ENCODE results near the gene TASOR2. TPM values are rescaled to one million over a fixed set of nuclear protein-coding genes. Genes with fewer than 3 reads are reported as not detected.

Gene TASOR2
- total RNA-seq, 1 donor from 2014 or later: 63.7 TPM

DNA sequence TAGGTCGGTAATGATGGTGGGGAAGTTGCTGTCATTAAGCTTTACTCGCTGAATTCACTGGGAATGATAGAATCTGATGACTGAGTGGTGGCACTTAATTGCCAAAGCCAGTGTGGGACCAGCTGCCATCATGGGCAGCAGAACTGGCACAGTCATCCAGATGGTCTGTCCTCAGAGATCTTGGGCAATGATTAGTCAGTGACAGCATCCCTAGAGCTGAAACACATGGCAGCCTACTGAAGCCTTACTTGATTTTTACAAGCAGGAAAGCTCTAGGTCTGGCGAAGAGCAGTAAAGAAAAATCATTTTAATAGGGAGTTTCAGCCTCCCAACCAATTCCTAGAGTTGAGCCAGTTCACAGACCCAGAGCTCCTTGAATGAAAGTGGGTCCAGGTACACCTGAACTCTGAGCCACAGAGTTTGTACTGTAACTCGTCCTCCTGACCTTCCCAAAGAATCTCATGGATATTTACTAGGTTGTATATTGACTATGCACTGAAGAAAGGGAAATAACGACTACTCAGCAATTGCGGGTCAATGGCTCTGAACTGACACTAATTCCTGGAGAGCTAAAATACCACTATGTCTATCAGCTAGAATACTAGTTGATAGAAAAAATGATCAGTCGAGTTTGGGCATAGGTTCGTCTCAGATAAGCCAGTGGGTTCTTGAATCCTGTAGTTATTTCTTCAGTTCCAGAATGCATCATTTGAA, 13.8 kb upstream of the TASOR2 start:
- Histone ChIP-seq H3K4me1 (peaks cover 5% of the 10 kb centered on the region), H3K36me3 (no peaks in the 10 kb centered on the region), H3K9me3 (no peaks in the 10 kb centered on the region), H3K27ac (no peak overlapping the region), H3K4me3 (no peak overlapping the region), H3K27me3 (no peaks in the 10 kb centered on the region)
- TF ChIP-seq, protein P1, sequence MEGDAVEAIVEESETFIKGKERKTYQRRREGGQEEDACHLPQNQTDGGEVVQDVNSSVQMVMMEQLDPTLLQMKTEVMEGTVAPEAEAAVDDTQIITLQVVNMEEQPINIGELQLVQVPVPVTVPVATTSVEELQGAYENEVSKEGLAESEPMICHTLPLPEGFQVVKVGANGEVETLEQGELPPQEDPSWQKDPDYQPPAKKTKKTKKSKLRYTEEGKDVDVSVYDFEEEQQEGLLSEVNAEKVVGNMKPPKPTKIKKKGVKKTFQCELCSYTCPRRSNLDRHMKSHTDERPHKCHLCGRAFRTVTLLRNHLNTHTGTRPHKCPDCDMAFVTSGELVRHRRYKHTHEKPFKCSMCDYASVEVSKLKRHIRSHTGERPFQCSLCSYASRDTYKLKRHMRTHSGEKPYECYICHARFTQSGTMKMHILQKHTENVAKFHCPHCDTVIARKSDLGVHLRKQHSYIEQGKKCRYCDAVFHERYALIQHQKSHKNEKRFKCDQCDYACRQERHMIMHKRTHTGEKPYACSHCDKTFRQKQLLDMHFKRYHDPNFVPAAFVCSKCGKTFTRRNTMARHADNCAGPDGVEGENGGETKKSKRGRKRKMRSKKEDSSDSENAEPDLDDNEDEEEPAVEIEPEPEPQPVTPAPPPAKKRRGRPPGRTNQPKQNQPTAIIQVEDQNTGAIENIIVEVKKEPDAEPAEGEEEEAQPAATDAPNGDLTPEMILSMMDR (IDR thresholded peaks at IDR 0.05): no peak
- ATAC-seq: no peak
- intact Hi-C loops (cut with DNase I): no loop called here
- no peak for DNase-seq

DNA sequence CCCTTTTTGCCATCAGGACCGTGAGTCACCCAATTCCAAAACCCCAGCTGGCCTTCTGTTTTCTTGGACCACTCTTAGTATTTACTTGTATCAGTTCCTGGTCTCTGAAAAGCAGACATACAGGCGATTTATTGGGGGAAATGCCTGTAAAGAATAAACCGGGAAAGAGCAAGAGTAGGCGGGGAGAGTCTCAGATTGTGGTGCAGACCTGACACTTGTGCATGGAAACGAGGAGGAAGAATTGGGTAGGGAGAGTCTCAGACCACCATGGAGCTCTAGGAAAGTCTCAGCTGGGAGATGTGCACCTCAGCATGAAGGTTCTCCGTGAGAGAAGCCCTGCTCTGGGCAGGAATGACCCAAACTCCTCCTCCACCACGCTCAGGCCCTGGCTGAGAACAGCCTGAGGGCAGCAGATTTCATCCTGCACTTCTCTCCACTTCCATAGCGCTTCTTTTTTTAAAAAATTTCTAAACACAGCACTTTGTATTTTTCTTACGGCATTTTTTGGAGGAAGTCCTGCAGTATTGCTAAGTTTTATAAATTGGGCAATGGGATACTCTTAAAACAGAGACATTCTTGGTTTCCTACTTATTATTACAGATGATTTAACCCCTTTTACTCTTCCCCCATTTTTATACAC, 6.1 kb upstream of the TASOR2 start:
- H3K27ac ChIP-seq: no peak overlapping the region
- DNase-seq: no peak
- no peak overlapping the region for H3K4me3 ChIP-seq
- intact Hi-C loops (cut with DNase I): no loop called here
- H3K27me3 ChIP-seq: peaks cover 9% of the 10 kb centered on the region
- H3K36me3 ChIP-seq: no peaks in the 10 kb centered on the region
- TF ChIP-seq, protein P1 (IDR thresholded peaks at IDR 0.05): no peak
- ATAC-seq: no peak
- H3K9me3 ChIP-seq: no peaks in the 10 kb centered on the region
- H3K4me1 ChIP-seq: no peaks in the 10 kb centered on the region

DNA sequence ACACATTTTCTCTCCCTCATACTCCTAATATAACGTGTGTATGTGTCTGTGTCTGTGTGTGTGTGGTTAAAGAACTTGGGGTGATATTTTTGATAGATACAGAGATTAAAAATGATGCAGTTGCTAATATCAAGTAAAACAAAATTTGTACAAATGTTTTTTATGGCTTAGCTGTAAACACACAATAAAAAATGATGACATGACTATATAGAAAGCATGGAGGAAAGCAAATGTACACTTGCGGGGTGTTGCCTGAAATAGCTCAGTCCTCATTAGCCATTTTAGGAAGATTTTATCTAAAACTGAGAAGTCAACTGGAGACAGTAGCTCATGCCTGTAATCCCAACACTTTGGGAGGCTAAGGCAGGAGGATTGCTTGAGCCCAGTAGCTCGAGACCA, 5.6 kb upstream of the TASOR2 start:
- Histone ChIP-seq H3K9me3 (no peaks in the 10 kb centered on the region), H3K4me1 (peaks cover 2% of the 10 kb centered on the region), H3K27me3 (peaks cover 9% of the 10 kb centered on the region), H3K27ac (no peak overlapping the region), H3K4me3 (no peak overlapping the region), H3K36me3 (no peaks in the 10 kb centered on the region)
- DNase-seq (no peak), ATAC-seq (no peak)
- intact Hi-C loops (cut with DNase I): no loop called here
- TF ChIP-seq, protein P1 (IDR thresholded peaks at IDR 0.05): no peak

DNA sequence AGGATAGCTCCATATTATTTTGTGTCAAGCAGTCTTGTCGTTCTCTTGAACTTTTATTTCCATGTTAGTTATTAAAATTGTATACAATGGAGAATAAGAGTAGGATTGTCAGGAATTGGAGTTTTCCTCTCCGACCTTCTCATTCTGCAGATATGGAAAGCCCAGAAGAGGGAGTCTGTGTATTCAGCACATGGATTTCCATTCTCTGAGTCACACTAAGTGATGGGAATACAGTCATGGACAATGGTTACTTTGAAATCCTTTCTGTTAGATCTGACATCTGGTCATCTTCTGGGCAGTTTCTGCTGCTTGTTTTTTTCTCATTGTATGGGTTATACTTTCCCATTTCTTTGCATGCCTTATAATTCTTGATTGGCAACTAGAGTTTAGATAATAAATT, 5.0 kb upstream of the TASOR2 start:
- H3K4me3 ChIP-seq: no peak overlapping the region
- DNase-seq: no peak
- no peak for ATAC-seq
- intact Hi-C loops (cut with DNase I): no loop called here
- no peaks in the 10 kb centered on the region for H3K36me3 ChIP-seq
- no peaks in the 10 kb centered on the region for H3K9me3 ChIP-seq
- H3K27me3 ChIP-seq: peaks cover 9% of the 10 kb centered on the region
- TF ChIP-seq, protein P1 (IDR thresholded peaks at IDR 0.05): no peak
- H3K4me1 ChIP-seq: peaks cover 4% of the 10 kb centered on the region
- no peak overlapping the region for H3K27ac ChIP-seq

DNA sequence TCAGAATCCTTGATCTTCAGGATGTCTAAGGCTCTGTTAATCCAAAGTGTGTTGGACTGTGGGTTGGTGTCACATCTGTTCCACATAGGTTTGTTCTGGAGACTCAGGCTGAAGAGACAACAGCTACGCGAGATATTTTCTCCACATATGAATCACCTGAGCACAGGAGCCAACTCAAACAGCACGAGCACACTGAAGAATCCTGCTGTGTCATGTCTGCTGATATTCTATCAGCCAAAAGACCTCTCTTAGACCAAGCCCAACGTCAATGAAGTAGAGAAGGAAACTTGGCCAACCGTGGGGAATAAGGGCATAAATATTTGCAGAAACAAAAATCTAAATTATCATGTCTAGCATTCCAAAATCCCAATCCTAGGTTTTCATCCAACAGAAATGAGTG, 2.7 kb upstream of the TASOR2 start:
- ATAC-seq (no peak), DNase-seq (no peak)
- H3K4me3 ChIP-seq: no peak overlapping the region
- H3K27ac ChIP-seq: no peak overlapping the region
- no peaks in the 10 kb centered on the region for H3K36me3 ChIP-seq
- intact Hi-C loops (cut with DNase I): no loop called here
- H3K27me3 ChIP-seq: peaks cover 9% of the 10 kb centered on the region
- H3K4me1 ChIP-seq: peaks cover 14% of the 10 kb centered on the region
- H3K9me3 ChIP-seq: no peaks in the 10 kb centered on the region
- TF ChIP-seq, protein P1 (IDR thresholded peaks at IDR 0.05): no peak
